GM12872 (cell line): ENCODE data around the gene CHKA.

Source experiments
- TF ChIP-seq, protein P1 (sequence below): IDR thresholded peaks from 3 replicates; pipeline ENCODE4 v1.5.1; 2011; ENCODE audit warnings: low read depth, mild to moderate bottlenecking, low read length, moderate library complexity; ENCODE audit not compliant: insufficient read depth

The CHKA gene

DNA sequence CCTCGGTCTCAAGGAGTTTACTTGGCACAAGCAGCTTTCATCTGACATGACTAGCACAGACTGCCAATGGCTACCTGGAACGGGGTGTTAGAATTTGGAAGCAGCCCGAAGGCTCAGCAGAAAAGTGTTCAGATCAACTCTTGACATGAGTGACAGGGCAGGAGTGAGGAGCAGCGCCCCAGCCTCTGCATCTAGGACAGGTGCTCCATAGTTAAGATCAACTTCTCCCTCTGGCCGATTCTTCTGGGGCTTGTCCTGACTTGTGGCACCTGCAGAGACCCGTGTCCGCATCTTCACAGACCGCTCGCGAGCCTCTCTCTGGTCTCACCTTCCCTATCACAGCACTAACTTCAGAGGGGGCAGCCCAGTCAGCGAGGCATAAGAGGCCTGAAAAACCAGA, 42.5 kb upstream of the CHKA start:
- TF ChIP-seq, protein P1, sequence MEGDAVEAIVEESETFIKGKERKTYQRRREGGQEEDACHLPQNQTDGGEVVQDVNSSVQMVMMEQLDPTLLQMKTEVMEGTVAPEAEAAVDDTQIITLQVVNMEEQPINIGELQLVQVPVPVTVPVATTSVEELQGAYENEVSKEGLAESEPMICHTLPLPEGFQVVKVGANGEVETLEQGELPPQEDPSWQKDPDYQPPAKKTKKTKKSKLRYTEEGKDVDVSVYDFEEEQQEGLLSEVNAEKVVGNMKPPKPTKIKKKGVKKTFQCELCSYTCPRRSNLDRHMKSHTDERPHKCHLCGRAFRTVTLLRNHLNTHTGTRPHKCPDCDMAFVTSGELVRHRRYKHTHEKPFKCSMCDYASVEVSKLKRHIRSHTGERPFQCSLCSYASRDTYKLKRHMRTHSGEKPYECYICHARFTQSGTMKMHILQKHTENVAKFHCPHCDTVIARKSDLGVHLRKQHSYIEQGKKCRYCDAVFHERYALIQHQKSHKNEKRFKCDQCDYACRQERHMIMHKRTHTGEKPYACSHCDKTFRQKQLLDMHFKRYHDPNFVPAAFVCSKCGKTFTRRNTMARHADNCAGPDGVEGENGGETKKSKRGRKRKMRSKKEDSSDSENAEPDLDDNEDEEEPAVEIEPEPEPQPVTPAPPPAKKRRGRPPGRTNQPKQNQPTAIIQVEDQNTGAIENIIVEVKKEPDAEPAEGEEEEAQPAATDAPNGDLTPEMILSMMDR: no peak

- TF ChIP-seq, protein P1: no peak
Measured at GRCh38 chr11:68160100-68160695, 39.0 kb upstream of the CHKA start.

- TF ChIP-seq, protein P1: no peak
Measured at GRCh38 chr11:68159665-68160064, 38.5 kb upstream of the CHKA start.

- TF ChIP-seq, protein P1: no peak
Measured at GRCh38 chr11:68159161-68159560, 38.0 kb upstream of the CHKA start.

- TF ChIP-seq, protein P1: no peak
Measured at GRCh38 chr11:68158580-68158979, 37.4 kb upstream of the CHKA start.

DNA sequence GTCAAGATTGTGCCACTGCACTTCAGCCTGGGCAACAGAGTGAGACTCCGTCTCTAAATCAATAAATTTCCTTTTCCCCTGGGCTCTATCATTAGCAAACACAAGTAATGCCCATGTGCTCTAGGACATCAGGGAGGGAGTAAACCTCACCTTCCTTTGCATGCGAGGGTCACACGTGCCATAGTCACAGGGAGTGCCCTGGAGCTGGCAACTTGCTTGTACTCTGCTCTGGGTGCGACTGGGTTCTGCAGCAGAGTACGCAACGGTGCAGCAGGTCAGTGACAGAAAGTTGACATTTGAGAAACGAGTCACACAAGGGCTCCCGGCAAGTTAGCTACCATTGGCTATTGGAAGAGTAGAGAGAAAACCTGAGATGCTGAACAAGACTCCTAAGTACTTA, 32.6 kb upstream of the CHKA start:
- TF ChIP-seq, protein P1: no peak

DNA sequence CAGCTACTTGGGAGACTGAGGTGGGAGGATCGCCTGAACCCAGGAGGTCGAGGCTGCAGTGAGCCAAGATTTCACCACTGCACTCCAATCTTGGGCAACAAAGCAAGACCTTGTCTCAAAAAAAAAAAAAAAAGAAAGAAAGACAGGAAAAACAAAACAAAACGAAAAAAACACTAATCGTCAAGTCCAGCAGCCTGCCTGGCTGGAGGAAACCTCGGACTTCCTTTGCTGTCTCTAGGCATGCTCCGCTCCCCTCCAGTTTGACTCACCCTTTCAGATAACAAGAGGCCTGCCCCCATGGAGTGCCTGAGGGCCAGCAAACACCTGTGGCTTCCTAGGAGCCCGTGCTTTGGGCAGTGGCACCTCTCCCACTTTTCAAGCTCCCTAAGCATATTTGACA, 28.8 kb upstream of the CHKA start:
- TF ChIP-seq, protein P1: no peak
